ENCODE measurements around the gene PRTG. TPM values are rescaled to one million over a fixed set of nuclear protein-coding genes. Genes with fewer than 3 reads are reported as not detected.

The PRTG gene
- total RNA-seq, 1 experiment from 2014 or later, result 3.6 TPM

GRCh38 chr15:55676507-55676906, 66.4 kb downstream of the PRTG start:
- H3K27me3 Mint-ChIP-seq (ENCODE audit: low read depth), result no peaks in the 10 kb centered on the region
- H3K4me1 Mint-ChIP-seq, result peaks cover 26% of the 10 kb centered on the region
- TF ChIP-seq E2F1 (CRISPR knock-in tag; IDR thresholded peaks at IDR 0.05) (no peak), CBFB (CRISPR knock-in tag; IDR thresholded peaks at IDR 0.05; ENCODE audit: low read depth) (no peak), ZNF425 (CRISPR knock-in tag; conservative IDR thresholded peaks at IDR 0.05) (no peak), SMAD4 (CRISPR knock-in tag; IDR thresholded peaks at IDR 0.05) (no peak), MYBL2 (CRISPR knock-in tag; IDR thresholded peaks at IDR 0.05) (no peak), NFYB (CRISPR knock-in tag; conservative IDR thresholded peaks at IDR 0.05; ENCODE audit: low read depth) (no peak), KAT7 (CRISPR knock-in tag; IDR thresholded peaks at IDR 0.05; ENCODE audit: borderline replicate concordance) (no peak), ZNF232 (CRISPR knock-in tag; IDR thresholded peaks at IDR 0.05) (no peak), OVOL2 (CRISPR knock-in tag; IDR thresholded peaks at IDR 0.05; ENCODE audit: borderline replicate concordance) (no peak), PREB (CRISPR knock-in tag; IDR thresholded peaks at IDR 0.05; ENCODE audit: borderline replicate concordance) (no peak), ZNF671 (CRISPR knock-in tag; IDR thresholded peaks at IDR 0.05) (no peak), ELF4 (CRISPR knock-in tag; IDR thresholded peaks at IDR 0.05; ENCODE audit: low read depth) (no peak), HMGA2 (CRISPR knock-in tag; IDR thresholded peaks at IDR 0.05) (no peak)
- DNase-seq (ENCODE audit: low spot score) (no peak), ATAC-seq (peak; percentile 44)
- ChIA-PET POLR2A (no interaction called here), CTCF (no interaction called here)
- H3K4me3 Mint-ChIP-seq, result no peak overlapping the region
- no peaks in the 10 kb centered on the region for H3K9me3 Mint-ChIP-seq
- no peaks in the 10 kb centered on the region for H3K36me3 Mint-ChIP-seq
- H3K27ac Mint-ChIP-seq, result no peak overlapping the region; the same call in 1 of the 2 replicates

GRCh38 chr15:55673287-55673686, 69.7 kb downstream of the PRTG start:
- DNase-seq (ENCODE audit: low spot score) (no peak), ATAC-seq (peak; percentile 34; the same call in 1 of the 2 replicates)
- no peak overlapping the region for H3K4me3 Mint-ChIP-seq
- ChIA-PET CTCF (no interaction called here), POLR2A (no interaction called here)
- H3K9me3 Mint-ChIP-seq, result no peaks in the 10 kb centered on the region
- no peak overlapping the region for H3K27ac Mint-ChIP-seq
- H3K27me3 Mint-ChIP-seq (ENCODE audit: low read depth), result no peaks in the 10 kb centered on the region
- peaks cover 30% of the 10 kb centered on the region for H3K4me1 Mint-ChIP-seq
- H3K36me3 Mint-ChIP-seq, result no peaks in the 10 kb centered on the region
- TF ChIP-seq CREB1 (CRISPR knock-in tag; IDR thresholded peaks at IDR 0.05) (no peak), ZNF416 (CRISPR knock-in tag; IDR thresholded peaks at IDR 0.05) (no peak), PREB (CRISPR knock-in tag; IDR thresholded peaks at IDR 0.05; ENCODE audit: borderline replicate concordance) (no peak), RORB (CRISPR knock-in tag; IDR thresholded peaks at IDR 0.05) (no peak), NFYB (CRISPR knock-in tag; conservative IDR thresholded peaks at IDR 0.05; ENCODE audit: low read depth) (no peak), ELF4 (CRISPR knock-in tag; IDR thresholded peaks at IDR 0.05; ENCODE audit: low read depth) (no peak), SP1 (CRISPR knock-in tag; conservative IDR thresholded peaks at IDR 0.05) (no peak), GTF2I (CRISPR knock-in tag; conservative IDR thresholded peaks at IDR 0.05) (no peak), NR2C2 (CRISPR knock-in tag; IDR thresholded peaks at IDR 0.05) (no peak), ZNF317 (CRISPR knock-in tag; IDR thresholded peaks at IDR 0.05; ENCODE audit: borderline replicate concordance, low read depth) (no peak), ESRRA (CRISPR knock-in tag; IDR thresholded peaks at IDR 0.05; ENCODE audit: borderline replicate concordance) (no peak), CBFB (CRISPR knock-in tag; IDR thresholded peaks at IDR 0.05; ENCODE audit: low read depth) (no peak), CTCF (IDR thresholded peaks at IDR 0.05) (no peak), TP53 (CRISPR knock-in tag; IDR thresholded peaks at IDR 0.05) (no peak), AR (CRISPR knock-in tag; IDR thresholded peaks at IDR 0.05) (no peak), ZNF423 (CRISPR knock-in tag; IDR thresholded peaks at IDR 0.05) (no peak), MAX (CRISPR knock-in tag; IDR thresholded peaks at IDR 0.05) (no peak), IRF2 (CRISPR knock-in tag; IDR thresholded peaks at IDR 0.05; ENCODE audit: borderline replicate concordance, low read depth) (no peak)

Measured in WTC11 (cell line).